Putamen (tissue), 1 donor: ENCODE measurements around the gene MACROD2.

ENCODE experiments used
- DNase-seq: peaks from one replicate; pipeline ENCODE4 v3.0.0-alpha.2; 2016; ENCODE audit warnings: low spot score

MACROD2 gene

DNA sequence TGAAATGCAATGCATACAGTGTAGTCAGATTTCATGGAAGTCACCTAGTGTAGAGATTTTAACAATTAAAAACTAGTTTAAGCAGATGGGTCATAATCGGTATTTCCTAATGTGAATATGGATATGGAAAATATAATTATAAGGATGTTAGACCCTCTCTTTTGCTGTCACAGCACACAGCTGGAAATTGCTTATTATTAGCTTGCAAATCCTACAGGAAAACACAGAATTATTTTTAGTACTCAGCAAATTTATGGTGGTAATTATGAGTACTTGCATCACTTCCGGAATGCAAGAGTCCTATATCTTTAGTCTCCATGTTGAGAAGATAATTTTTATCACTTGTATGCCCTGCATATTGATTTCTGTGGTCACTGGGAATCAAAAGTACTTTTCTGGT, 1584.4 kb downstream of the MACROD2 start:
- no peak for DNase-seq

DNA sequence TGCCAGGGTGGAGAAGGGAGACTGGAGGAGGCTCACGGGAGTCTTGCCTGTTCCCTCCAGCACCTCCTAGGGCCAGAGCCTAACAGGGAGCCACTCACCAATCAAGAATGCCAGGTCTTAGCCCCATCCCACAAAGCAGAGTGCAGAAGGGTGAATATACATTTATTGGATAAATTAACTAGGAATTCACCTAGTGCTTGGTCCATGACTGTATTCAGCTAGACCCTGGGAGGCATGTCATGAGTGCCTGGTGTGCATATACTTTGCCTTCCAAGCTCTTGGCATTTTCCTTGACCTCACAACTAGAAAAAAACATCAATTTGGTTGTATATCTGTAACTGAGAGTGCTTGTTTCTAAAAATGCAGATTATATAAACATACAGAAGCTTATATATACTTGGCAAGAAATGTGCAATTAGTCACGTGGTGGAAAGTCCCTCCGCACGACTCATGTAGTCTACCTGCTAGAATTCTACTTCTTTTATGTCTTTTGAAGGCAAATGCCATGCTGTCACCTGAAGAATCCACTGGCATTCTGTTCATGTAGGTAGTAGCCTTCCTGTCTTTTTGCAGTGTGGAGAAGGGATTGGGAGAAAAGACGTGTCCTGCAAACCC, 1586.9 kb downstream of the MACROD2 start:
- DNase-seq: no peak

DNA sequence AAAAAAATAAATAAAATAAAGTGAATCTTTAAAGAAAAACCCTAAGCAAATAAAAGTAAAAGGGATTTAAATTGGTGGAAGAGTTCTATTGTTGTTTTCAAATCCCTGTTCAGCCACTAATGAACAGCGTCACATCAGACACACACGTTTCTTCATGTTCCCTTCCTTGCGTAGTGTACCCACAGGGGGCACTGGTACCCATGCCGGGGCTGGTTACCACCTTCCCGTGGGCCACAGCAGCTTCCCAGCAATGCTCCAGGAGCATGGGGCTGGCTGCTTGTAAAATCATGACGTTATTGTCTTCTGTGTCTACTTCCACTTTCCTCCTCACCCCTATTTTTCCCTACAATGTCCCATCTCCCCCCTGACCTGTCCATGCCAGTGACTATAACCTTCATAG, 1589.2 kb downstream of the MACROD2 start:
- DNase-seq: no peak

GRCh38 chr20:15593081-15593480, 1597.8 kb downstream of the MACROD2 start:
- DNase-seq: no peak

GRCh38 chr20:15594158-15594695, 1598.9 kb downstream of the MACROD2 start:
- no peak for DNase-seq

GRCh38 chr20:15596220-15596890, 1601.0 kb downstream of the MACROD2 start:
- no peak for DNase-seq

DNA sequence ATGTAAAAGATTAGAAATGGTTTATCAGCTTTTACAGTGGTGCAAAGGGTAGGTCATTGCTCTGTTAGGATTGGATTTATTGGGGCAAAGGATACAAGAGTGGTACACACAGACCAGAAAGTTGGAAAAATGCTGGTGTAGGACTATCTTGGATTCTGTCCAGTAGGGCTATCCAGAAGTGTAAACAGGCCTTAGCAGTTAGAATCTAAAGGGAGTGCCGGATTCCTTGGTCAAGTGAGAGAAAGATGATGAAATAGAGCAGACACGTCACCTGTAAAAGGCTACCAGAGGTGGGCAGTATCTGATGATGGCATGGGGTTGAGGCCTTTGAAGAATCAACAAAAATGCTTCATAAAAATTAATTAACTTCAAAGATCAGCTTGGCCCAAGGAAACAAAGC, 1602.0 kb downstream of the MACROD2 start:
- DNase-seq: no peak

DNA sequence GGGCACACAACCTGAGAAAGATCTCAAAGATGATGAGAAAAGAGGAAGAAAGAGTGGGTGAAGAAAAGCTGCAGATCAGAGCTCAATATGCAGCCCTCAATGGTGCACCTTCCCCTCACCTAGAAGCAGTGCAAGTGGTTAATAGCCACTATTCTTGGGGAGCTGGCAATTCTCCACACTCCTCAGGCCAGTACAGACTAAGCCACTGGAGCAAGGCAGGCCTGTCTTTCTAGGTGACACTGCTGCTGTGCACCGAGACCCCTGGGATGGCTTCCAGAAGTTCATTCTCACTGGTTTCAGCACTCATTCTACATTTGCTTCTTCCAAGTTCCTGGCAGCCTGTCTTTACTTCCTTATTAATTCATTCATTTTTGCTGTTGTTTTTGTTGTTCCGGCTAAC, 1604.6 kb downstream of the MACROD2 start:
- no peak for DNase-seq

- no peak for DNase-seq
Measured at GRCh38 chr20:15600565-15600964, 1605.2 kb downstream of the MACROD2 start.

GRCh38 chr20:15603506-15603905, 1608.2 kb downstream of the MACROD2 start:
- DNase-seq: no peak

DNA sequence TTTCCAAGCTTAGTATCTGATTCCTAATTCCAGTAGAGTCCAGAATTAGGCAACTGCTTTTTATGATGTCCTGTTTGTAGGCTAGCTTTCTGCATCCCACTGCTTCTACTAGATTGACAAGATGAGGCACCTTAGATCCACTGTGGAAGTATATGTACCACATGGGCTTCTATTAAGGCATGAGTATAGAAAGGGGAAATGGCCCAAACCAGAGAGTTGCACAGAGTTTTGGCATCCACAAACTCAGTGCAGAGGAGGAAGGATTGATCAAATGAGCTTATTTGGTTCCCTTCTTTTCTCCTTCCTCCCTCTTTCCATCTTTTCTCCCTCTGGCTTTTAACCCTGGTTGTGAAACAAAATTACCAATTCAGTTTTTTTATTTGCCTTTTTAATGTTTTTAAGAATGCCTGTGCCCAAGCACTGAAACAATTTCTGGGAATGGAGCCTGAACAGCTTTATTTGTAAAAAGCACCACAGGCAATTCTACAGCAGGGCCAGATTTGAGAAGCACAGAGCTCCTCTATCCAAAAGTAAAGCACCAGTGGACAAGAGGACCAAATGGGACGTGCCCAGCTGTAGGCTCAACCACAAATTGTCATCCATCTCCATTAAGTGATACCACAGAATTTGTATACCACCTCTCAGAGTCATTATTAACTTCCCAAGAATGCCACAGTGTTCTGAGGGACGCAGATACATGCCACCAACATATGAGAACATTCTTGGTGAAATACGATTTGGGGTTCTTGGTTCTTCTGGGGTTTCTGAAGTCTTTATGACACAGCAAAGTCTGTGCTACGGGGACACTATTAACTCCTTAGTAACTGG, 1608.9 kb downstream of the MACROD2 start:
- DNase-seq: no peak

- DNase-seq: no peak
Measured at GRCh38 chr20:15609921-15610320, 1614.6 kb downstream of the MACROD2 start.

DNA sequence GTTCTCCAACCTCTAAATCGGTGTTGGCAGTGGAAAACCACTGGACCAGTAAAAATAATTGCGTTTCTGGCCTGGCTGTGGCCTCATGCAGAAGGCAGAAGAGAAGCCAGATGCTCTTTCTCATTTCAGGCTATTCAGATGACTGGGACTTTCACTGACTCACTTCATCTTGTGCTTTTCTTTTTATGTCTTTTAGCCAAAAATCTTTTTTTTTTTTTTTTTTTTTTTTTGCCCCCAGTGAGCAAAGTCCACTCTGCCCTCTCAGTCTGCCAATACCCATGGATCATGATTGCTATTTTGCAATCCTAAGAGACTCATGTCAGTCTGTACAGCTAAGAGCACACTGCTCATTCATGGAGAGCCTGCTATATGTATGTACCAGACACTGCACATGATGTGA, 1615.5 kb downstream of the MACROD2 start:
- no peak for DNase-seq

- no peak for DNase-seq
Measured at GRCh38 chr20:15611541-15611940, 1616.2 kb downstream of the MACROD2 start.

DNA sequence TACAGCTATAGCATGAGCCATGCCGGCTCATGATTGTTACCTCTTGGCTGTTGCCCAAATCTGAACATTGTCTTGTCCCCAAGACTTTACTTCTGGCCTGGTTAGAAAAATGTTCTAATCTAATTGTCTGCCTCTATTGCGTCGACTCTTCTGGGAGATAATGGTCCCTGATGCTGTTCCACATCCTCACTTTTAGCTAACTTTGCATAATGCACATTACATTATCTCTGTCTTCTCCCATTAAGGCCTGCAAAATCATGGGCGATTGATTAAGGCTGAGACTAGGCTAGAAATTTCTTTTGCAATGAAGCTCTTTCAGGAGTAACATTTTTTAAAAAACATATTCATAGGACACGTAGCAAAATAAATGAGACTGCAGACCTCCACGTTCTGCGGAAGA, 1616.9 kb downstream of the MACROD2 start:
- no peak for DNase-seq

DNA sequence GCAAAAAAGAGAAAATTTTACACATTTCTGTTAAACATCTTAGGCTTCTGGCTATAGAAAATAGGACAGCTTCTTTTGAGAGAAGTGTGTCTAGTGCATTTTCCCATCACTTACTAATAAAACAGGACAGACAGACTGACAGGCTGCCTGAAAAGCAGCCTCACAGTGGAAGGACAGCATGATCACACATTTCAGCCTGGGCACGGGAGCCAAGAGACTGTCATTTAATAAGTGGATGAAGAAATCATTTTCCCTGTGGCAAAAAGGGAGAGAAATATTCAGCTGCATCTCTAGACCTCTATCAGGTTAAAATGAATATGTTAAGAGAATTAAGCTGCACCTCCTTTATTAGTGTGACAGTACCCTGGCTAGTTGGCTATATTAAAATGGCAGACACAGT, 1617.5 kb downstream of the MACROD2 start:
- no peak for DNase-seq

GRCh38 chr20:15613530-15613929, 1618.2 kb downstream of the MACROD2 start:
- no peak for DNase-seq

DNA sequence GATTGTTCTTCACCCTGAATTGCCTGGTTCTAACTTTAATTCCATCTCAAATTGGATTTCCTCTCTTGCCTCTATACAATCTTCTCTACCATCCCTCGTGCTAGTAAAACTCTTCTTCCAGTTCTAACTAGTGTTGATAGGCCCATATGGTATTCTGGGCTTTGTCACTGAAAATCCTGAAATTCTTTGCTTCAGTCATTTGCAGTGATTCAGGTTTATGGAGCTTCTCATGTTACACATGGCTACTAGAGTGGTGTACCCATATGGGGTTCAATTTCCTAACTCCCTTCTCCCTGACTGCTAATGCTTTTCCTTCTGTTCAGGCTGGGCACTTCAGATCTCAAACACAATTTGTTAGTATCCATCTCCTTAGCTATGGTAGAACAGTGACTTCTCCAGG, 1621.3 kb downstream of the MACROD2 start:
- no peak for DNase-seq

GRCh38 chr20:15618110-15618509, 1622.8 kb downstream of the MACROD2 start:
- DNase-seq: no peak

- DNase-seq: no peak
Measured at GRCh38 chr20:15618912-15619311, 1623.6 kb downstream of the MACROD2 start.

- no peak for DNase-seq
Measured at GRCh38 chr20:15619341-15619740, 1624.0 kb downstream of the MACROD2 start.

DNA sequence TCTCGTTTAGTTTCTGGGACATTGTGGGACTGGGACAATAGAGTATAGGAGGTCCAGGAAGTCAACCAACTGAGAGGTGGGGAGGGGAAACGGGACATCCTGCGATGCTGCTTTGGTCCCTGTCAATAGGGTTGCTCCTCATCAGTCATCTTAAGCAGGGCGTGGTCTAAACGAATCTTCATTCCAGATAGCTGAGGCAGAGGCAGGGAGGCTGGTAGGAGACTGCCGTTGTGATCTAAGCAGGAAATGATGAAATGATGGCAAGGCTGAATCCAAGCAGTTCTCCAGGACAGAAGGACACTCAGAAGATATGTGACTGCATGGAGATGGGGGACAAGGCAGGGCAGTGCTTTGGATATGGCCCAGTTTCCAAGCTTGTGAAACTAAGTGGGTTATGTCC, 1624.5 kb downstream of the MACROD2 start:
- DNase-seq: no peak

DNA sequence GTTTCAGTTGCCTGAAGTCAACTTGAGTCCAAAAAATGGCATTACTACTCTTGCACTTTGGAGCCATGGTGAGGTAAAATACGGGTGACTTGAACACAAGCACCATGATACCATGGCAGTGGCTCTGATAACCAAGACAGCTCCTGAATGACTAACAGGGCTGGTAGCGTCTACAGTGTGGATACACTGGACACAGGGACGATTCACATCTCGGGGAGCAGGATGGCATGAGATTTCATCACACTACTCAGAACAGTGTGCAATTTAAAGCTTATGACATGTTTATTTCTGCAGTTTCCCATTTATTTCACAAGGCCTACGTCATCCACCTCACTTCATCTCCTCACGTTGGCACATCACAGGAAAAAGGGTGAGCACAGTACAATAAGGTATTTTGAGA, 1627.1 kb downstream of the MACROD2 start:
- DNase-seq: no peak
